ENCODE results near the gene REC8.

The REC8 gene

DNA sequence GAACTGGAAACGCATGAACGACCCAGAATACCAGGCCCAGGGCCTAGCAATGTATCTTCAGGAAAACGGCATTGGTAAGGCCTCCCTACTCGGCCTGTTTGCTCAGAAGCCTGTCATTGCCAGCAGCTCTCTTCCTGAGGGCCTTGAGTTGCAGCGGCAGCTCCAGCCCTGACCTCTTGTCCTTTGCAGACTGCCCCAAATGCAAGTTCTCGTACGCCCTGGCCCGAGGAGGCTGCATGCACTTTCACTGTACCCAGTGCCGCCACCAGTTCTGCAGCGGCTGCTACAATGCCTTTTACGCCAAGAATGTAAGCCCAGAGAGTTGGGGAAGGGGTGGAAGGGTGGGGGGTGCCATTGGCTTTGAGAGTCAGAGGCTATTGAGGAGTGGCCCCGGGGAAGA is 14.5 kb upstream of the REC8 start:
- DNase-seq (ENCODE audit: low read depth in 1 of 2, low spot score in 1 of 2), result no peak
- TF ChIP-seq, protein P1, sequence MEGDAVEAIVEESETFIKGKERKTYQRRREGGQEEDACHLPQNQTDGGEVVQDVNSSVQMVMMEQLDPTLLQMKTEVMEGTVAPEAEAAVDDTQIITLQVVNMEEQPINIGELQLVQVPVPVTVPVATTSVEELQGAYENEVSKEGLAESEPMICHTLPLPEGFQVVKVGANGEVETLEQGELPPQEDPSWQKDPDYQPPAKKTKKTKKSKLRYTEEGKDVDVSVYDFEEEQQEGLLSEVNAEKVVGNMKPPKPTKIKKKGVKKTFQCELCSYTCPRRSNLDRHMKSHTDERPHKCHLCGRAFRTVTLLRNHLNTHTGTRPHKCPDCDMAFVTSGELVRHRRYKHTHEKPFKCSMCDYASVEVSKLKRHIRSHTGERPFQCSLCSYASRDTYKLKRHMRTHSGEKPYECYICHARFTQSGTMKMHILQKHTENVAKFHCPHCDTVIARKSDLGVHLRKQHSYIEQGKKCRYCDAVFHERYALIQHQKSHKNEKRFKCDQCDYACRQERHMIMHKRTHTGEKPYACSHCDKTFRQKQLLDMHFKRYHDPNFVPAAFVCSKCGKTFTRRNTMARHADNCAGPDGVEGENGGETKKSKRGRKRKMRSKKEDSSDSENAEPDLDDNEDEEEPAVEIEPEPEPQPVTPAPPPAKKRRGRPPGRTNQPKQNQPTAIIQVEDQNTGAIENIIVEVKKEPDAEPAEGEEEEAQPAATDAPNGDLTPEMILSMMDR (IDR thresholded peaks at IDR 0.05; ENCODE audit: insufficient read depth, low read length), result no peak
- Histone ChIP-seq H3K27me3 (ENCODE audit: insufficient read depth, poor library complexity, severe bottlenecking) (no peaks in the 10 kb centered on the region), H3K4me3 (replicated peaks; ENCODE audit: insufficient read depth, low read length) (no peak overlapping the region), H3K27ac (replicated peaks) (no peak overlapping the region)

- no peak overlapping the region for H3K27ac ChIP-seq (replicated peaks)
- TF ChIP-seq GABPA (IDR thresholded peaks at IDR 0.05; ENCODE audit: low read depth) (no peak), REST (IDR thresholded peaks at IDR 0.05; ENCODE audit: insufficient replicate concordance, low read depth) (no peak), SPI1 (IDR thresholded peaks at IDR 0.05; ENCODE audit: borderline replicate concordance, low read depth) (no peak), POLR2AphosphoS5 (IDR thresholded peaks at IDR 0.05; ENCODE audit: low read depth) (no peak; the same call in 1 of the 2 replicates)
- TF ChIP-seq, protein P1 (IDR thresholded peaks at IDR 0.05; ENCODE audit: insufficient read depth, low read length), result no peak
These were observed 11.9 kb upstream of the REC8 start for GRCh38 chr14:24159777-24160498.

GRCh38 chr14:24160499-24160849 is 11.4 kb upstream of the REC8 start:
- no peak overlapping the region for H3K27ac ChIP-seq (replicated peaks)
- no peak overlapping the region for H3K4me3 ChIP-seq (replicated peaks; ENCODE audit: insufficient read depth, low read length)
- no peak for DNase-seq (ENCODE audit: low read depth in 1 of 2, low spot score in 1 of 2)
- no peak for TF ChIP-seq GABPA (IDR thresholded peaks at IDR 0.05; ENCODE audit: low read depth)
- TF ChIP-seq REST (IDR thresholded peaks at IDR 0.05; ENCODE audit: insufficient replicate concordance, low read depth), result no peak
- no peak for TF ChIP-seq SPI1 (IDR thresholded peaks at IDR 0.05; ENCODE audit: borderline replicate concordance, low read depth)
- TF ChIP-seq, protein P1 (IDR thresholded peaks at IDR 0.05; ENCODE audit: insufficient read depth, low read length), result no peak
- no peak for TF ChIP-seq POLR2AphosphoS5 (IDR thresholded peaks at IDR 0.05; ENCODE audit: low read depth)
- no peaks in the 10 kb centered on the region for H3K27me3 ChIP-seq (ENCODE audit: insufficient read depth, poor library complexity, severe bottlenecking)

More at GRCh38 chr14:24159777-24160498, 11.9 kb upstream of the REC8 start:
- DNase-seq (ENCODE audit: low read depth in 1 of 2, low spot score in 1 of 2), result no peak
- Histone ChIP-seq H3K27me3 (ENCODE audit: insufficient read depth, poor library complexity, severe bottlenecking) (no peaks in the 10 kb centered on the region), H3K4me3 (replicated peaks; ENCODE audit: insufficient read depth, low read length) (no peak overlapping the region)

Data from HL-60 (cell line).